ENCODE data around the gene LSM12.
"Not testable (repeated sequence)": the region's sequence is repeated elsewhere in the genome, so short reads cannot be mapped to it uniquely, and the experiment has no call there.

The LSM12 gene

DNA sequence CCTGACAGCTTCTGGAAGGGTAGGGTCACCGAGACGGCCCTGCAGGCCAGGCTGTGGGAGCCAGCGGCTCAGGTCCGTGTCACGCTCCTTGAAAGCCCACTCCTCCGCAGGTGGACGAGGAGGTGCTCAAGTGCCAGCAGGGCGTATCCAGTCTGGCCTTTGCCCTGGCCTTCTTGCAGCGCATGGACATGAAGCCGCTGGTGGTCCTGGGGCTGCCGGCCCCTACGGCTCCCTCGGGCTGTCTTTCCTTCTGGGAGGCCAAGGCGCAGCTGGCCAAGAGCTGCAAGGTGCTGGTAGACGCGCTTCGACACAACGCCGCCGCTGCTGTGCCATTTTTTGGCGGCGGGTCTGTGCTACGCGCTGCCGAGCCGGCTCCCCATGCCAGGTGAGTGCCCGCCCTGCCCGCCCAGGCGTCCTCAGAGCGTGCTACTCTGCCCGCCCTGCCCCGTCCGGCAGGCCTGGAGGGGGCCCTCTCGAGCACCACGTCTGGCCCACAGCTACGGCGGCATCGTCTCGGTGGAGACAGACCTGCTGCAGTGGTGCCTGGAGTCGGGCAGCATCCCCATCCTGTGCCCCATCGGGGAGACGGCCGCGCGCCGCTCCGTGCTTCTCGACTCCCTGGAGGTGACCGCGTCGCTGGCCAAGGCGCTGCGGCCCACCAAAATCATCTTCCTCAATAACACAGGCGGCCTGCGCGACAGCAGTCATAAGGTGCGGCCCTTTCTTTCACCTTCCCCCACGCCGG is 60.8 kb downstream of the LSM12 start:
- Histone ChIP-seq H3K36me3 (ENCODE audit: insufficient read depth, low read length) (no peaks in the 10 kb centered on the region), H3K9ac (ENCODE audit: low read depth, low read length) (peak overlapping the region; percentile 95), H3K9me3 (ENCODE audit: control insufficient read depth, insufficient read depth, low read length) (no peaks in the 10 kb centered on the region), H3K4me1 (ENCODE audit: insufficient read depth, low read length) (peaks cover 9% of the 10 kb centered on the region)

- Histone ChIP-seq H3K4me1 (ENCODE audit: insufficient read depth, low read length) (peaks cover 9% of the 10 kb centered on the region), H3K36me3 (ENCODE audit: insufficient read depth, low read length) (no peaks in the 10 kb centered on the region), H3K9me3 (ENCODE audit: control insufficient read depth, insufficient read depth, low read length) (no peaks in the 10 kb centered on the region), H3K9ac (ENCODE audit: low read depth, low read length) (peak overlapping the region; percentile 95)
Observed at GRCh38 chr17:44004761-44005526, 61.5 kb downstream of the LSM12 start.

DNA sequence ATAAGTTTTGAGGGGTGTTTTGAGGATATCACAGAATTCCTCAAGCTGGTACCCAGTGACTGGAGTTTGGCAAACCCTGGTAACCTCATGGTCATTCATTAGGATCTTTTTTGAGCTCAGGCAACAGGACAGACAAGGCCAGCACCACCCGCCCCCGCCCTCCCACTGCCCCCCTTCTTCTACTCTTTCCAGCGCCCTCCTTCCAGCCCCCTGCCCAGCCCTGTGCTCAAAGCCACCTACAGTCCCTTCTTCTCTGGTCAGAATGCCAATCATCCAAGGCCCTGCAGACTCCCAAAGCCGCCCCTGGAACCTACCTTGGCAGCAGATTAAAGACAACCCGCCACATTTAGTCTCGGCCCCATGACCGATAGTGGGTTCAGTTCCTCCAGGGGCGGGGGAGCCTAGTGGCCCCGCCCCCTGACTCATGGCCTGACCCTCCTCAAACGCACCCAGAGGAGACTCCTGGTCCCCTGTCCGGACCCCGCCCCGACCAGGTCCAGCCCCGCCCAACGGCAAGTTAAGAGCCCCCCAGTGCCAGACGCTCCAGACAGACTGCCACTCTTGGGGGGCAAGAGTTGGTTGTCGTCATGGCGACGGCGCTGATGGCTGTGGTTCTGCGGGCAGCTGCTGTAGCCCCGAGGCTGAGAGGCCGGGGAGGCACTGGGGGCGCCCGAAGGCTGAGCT is 62.3 kb downstream of the LSM12 start, which contains the start of gene NAGS:
Gene NAGS, plus strand, starts transcription at position 546 of the 684 bp plus-strand sequence. Its CDS starts 42 bp downstream, at position 588.
- peaks cover 9% of the 10 kb centered on the region for H3K4me1 ChIP-seq (ENCODE audit: insufficient read depth, low read length)
- no peaks in the 10 kb centered on the region for H3K9me3 ChIP-seq (ENCODE audit: control insufficient read depth, insufficient read depth, low read length)
- H3K36me3 ChIP-seq (ENCODE audit: insufficient read depth, low read length), result no peaks in the 10 kb centered on the region
- peak within 1 kb of the TSS; percentile 95 for H3K9ac ChIP-seq (ENCODE audit: low read depth, low read length)

DNA sequence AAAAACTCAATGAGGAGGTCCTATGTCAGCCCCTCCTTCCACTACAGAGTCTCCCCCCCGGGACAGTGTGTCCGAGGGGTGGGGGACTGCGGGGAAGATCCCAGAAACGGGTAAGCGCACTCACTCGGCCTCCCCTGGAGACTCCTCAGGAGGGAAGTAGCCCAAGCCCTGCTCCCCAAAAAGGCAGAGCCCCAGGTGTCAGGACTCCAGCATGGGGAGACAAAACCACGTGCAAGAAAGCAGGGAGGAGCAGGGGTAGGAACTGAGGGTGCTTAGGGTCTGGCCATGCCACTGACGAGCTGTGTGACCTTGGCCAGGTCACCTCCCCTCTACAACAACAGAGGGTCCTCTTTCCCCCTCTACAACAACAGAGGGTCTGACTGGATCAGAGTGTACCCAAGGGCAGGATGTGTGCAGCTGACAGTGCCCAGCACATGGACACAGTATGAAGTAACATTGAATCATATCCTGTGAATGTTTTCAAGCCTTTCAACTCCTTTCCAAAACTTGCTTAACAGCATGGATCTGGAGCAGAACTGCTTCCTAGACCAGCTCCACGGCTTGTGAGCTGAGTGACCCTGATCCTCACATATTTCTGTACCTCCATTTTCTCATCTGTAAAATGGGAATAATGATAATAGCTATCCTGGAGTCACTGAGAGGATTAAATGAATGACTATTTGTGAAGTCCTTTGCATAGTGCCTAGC is 64.2 kb downstream of the LSM12 start:
- H3K9ac ChIP-seq (ENCODE audit: low read depth, low read length), result no peak overlapping the region
- no peaks in the 10 kb centered on the region for H3K9me3 ChIP-seq (ENCODE audit: control insufficient read depth, insufficient read depth, low read length)
- no peaks in the 10 kb centered on the region; the same call in 1 of the 2 replicates for H3K4me1 ChIP-seq (ENCODE audit: insufficient read depth, low read length)
- no peaks in the 10 kb centered on the region for H3K36me3 ChIP-seq (ENCODE audit: insufficient read depth, low read length)

DNA sequence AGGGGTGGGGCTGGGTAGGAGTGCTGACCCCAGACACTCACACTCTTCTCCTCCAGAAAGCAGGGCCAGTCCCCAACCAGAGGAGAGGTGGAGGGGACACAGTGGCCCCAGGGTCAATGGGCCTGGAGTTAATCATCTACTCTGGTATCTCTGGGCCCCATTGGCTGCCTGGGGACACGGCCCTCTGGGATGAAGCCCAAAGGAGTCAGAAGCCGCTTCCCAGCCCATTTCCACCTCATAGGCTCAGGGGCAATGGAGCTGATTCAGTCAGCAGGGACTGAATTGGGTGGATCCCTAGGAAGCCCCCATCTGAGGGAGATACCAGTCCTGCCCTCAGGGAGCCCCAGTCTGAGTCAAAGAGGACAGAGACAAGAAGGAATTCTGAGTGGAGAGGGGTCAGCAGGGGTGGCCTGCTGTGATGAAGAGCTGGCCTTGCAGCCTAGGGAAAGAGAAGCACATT is 65.0 kb downstream of the LSM12 start:
- H3K9me3 ChIP-seq (ENCODE audit: control insufficient read depth, insufficient read depth, low read length), result no peaks in the 10 kb centered on the region
- H3K4me1 ChIP-seq (ENCODE audit: insufficient read depth, low read length), result no peaks in the 10 kb centered on the region; the same call in 1 of the 2 replicates
- H3K36me3 ChIP-seq (ENCODE audit: insufficient read depth, low read length), result no peaks in the 10 kb centered on the region
- H3K9ac ChIP-seq (ENCODE audit: low read depth, low read length), result no peak overlapping the region

- no peaks in the 10 kb centered on the region for H3K9me3 ChIP-seq (ENCODE audit: control insufficient read depth, insufficient read depth, low read length)
Observed at GRCh38 chr17:44000871-44001460, 65.5 kb downstream of the LSM12 start.

GRCh38 chr17:44000141-44000860 is 66.2 kb downstream of the LSM12 start:
- H3K9ac ChIP-seq (ENCODE audit: low read depth, low read length), result no peak overlapping the region
- no peaks in the 10 kb centered on the region; the same call in 1 of the 2 replicates for H3K4me1 ChIP-seq (ENCODE audit: insufficient read depth, low read length)
- H3K9me3 ChIP-seq (ENCODE audit: control insufficient read depth, insufficient read depth, low read length), result no peaks in the 10 kb centered on the region
- no peaks in the 10 kb centered on the region for H3K36me3 ChIP-seq (ENCODE audit: insufficient read depth, low read length)

More at GRCh38 chr17:44000871-44001460, 65.5 kb downstream of the LSM12 start:
- Histone ChIP-seq H3K36me3 (ENCODE audit: insufficient read depth, low read length) (no peaks in the 10 kb centered on the region), H3K9ac (ENCODE audit: low read depth, low read length) (no peak overlapping the region), H3K4me1 (ENCODE audit: insufficient read depth, low read length) (no peaks in the 10 kb centered on the region; the same call in 1 of the 2 replicates)

DNA sequence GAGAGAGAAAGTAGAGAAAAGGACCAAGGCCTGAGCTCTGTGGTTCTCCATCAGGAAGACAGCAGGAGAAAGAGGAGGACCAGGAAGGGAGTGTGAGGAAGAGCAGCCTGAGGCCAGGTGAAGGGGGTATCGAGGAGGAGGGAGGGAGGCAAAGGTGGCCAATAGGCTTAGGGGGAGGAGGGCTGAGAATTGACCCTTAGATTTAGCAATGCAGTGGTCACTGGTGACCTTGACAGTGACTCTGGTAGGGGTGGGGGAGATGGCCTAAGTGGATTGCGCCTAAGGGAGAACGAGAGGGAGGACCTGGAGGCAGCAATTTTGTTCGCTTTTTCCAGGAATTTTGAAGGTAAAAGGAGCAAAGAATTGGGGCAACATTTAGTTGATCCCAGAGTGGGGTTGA is 67.4 kb downstream of the LSM12 start:
- H3K9ac ChIP-seq (ENCODE audit: low read depth, low read length), result no peak overlapping the region
- H3K36me3 ChIP-seq (ENCODE audit: insufficient read depth, low read length), result no peaks in the 10 kb centered on the region
- no peaks in the 10 kb centered on the region for H3K9me3 ChIP-seq (ENCODE audit: control insufficient read depth, insufficient read depth, low read length)
- H3K4me1 ChIP-seq (ENCODE audit: insufficient read depth, low read length), result peaks cover 4% of the 10 kb centered on the region; the same call in 1 of the 2 replicates

- no peaks in the 10 kb centered on the region for H3K36me3 ChIP-seq (ENCODE audit: insufficient read depth, low read length)
- no peak overlapping the region for H3K9ac ChIP-seq (ENCODE audit: low read depth, low read length)
- peaks cover 4% of the 10 kb centered on the region; the same call in 1 of the 2 replicates for H3K4me1 ChIP-seq (ENCODE audit: insufficient read depth, low read length)
- no peaks in the 10 kb centered on the region for H3K9me3 ChIP-seq (ENCODE audit: control insufficient read depth, insufficient read depth, low read length)
Observed at GRCh38 chr17:43998552-43998951, 67.9 kb downstream of the LSM12 start.

- H3K4me1 ChIP-seq (ENCODE audit: insufficient read depth, low read length); H3K9me3 ChIP-seq (ENCODE audit: control insufficient read depth, insufficient read depth, low read length): not testable (repeated sequence)
Observed at GRCh38 chr17:43997180-43997579, 69.3 kb downstream of the LSM12 start.

GRCh38 chr17:43995150-43995471 is 71.4 kb downstream of the LSM12 start:
- H3K9me3 ChIP-seq (ENCODE audit: control insufficient read depth, insufficient read depth, low read length), result no peaks in the 10 kb centered on the region

More at GRCh38 chr17:43997180-43997579, 69.3 kb downstream of the LSM12 start:
- H3K9ac ChIP-seq (ENCODE audit: low read depth, low read length); H3K36me3 ChIP-seq (ENCODE audit: insufficient read depth, low read length): not testable (repeated sequence)

DNA sequence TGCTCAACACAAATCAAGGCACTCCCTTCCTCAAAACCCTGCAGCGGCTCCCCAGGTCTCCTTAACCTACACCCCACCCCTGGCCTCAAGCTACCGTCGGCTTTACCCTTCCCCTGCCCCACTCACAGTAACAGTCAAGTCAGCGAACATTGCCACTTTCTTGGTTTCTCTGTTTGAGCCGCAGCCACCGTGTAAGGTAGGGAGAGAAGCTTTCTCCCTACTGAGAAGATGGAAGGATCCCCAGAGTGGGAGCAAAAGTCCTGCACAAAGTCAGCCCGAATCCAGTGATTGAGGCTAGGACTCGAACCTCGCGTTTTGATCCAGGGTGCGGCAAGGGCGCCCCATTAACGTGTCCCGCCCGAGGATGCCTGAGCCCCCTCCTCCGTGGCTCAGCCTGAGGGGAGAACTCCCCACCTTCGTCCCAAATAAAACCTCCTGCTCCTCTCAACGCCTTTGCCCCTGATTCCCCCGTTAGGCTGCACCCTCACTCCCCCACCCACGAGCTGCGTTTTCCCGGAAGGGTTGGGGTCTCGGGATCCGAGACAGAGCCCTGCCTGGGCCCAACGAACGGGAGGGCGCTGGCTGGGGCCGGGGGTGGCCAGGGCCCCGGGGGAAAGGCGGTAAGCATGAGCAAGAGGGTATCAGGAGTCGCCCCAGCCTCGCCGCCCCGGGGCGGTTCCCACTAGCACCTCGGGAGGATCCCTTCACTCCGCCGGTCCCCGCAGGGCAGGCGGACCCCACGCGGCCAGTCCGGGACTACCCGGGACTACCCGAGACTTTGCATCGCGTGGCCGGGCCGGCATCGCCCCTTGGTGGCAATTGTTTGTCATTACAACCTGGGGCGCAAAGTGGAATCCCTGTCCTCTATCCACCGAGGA is 72.0 kb downstream of the LSM12 start:
- Histone ChIP-seq H3K36me3 (ENCODE audit: insufficient read depth, low read length) (no peaks in the 10 kb centered on the region), H3K9ac (ENCODE audit: low read depth, low read length) (peak overlapping the region; percentile 54), H3K9me3 (ENCODE audit: control insufficient read depth, insufficient read depth, low read length) (no peaks in the 10 kb centered on the region), H3K4me1 (ENCODE audit: insufficient read depth, low read length) (peaks cover 4% of the 10 kb centered on the region; the same call in 1 of the 2 replicates)

More at GRCh38 chr17:43995150-43995471, 71.4 kb downstream of the LSM12 start:
- Histone ChIP-seq H3K36me3 (ENCODE audit: insufficient read depth, low read length) (no peaks in the 10 kb centered on the region), H3K4me1 (ENCODE audit: insufficient read depth, low read length) (peaks cover 4% of the 10 kb centered on the region; the same call in 1 of the 2 replicates), H3K9ac (ENCODE audit: low read depth, low read length) (peak overlapping the region; percentile 54)

All from ES-I3 (cell line).